Fibroblast of the aortic adventitia (primary cell): Measurements from ENCODE around the gene PWWP2B. TPM values are rescaled to one million over a fixed set of nuclear protein-coding genes. Genes with fewer than 3 reads are reported as not detected.

Experiments
- DNase-seq: peaks from one replicate; pipeline ENCODE4 v3.0.0-alpha.2; 2010; ENCODE audit warnings: low read depth
- H3K4me3 ChIP-seq: 2 replicates; pipeline ENCODE4 v1.5.1; 2011; ENCODE audit warnings: low read depth, mild to moderate bottlenecking, control low read depth, low read length, moderate library complexity
- total RNA-seq: library from RNA; depleted of rRNA; stranded (reverse); fragments of >200 nt; gene quantifications from 2 replicates; pipeline ENCODE4 v1.2.3, GENCODE V29; 2012; ENCODE audit warnings: low replicate concordance
- TF ChIP-seq, protein P1 (sequence below): IDR thresholded peaks from 2 replicates; pipeline ENCODE4 v1.5.1; 2011; ENCODE audit warnings: mild to moderate bottlenecking, low read length, control low read depth, inconsistent platforms; ENCODE audit not compliant: insufficient read depth

PWWP2B gene
- total RNA-seq, 1 donor, result 7.2 TPM

DNA sequence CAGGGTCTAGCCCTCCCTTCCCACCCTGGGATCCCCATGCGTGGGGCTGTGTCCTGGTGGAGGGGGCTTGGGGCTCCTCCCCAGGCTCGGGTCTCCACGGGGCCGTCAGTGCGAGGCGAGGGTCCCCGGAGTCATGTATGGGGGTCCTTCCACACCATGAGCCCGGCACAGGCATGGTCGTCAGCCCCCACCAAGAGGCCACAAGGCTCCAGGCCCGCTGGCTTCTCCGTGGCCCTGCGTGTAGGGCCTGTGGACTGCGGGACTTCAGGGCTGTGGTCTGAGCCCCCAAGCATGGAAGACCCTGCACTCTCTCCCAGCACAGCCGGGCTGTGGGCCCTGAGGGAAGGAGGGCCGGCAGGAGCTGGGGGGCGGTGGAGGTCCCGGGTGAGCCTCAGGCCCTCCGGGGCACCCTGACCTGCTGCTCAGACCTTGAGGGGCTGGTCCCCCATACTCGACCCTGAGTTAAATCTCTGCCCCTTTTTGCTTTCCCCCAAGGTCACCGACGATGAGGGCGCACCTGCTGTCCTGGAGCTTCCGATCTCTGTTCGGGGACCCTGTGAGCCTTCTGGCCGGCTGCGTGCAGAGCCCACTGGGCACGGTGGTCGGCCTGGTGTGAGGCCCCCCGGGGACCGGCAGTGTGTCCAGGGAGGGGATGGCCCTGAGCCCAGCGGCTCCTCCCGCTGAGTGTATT lies 19.7 kb downstream of the PWWP2B start:
- DNase-seq, result no peak
- no peak overlapping the region for H3K4me3 ChIP-seq
- TF ChIP-seq, protein P1, sequence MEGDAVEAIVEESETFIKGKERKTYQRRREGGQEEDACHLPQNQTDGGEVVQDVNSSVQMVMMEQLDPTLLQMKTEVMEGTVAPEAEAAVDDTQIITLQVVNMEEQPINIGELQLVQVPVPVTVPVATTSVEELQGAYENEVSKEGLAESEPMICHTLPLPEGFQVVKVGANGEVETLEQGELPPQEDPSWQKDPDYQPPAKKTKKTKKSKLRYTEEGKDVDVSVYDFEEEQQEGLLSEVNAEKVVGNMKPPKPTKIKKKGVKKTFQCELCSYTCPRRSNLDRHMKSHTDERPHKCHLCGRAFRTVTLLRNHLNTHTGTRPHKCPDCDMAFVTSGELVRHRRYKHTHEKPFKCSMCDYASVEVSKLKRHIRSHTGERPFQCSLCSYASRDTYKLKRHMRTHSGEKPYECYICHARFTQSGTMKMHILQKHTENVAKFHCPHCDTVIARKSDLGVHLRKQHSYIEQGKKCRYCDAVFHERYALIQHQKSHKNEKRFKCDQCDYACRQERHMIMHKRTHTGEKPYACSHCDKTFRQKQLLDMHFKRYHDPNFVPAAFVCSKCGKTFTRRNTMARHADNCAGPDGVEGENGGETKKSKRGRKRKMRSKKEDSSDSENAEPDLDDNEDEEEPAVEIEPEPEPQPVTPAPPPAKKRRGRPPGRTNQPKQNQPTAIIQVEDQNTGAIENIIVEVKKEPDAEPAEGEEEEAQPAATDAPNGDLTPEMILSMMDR, result no peak

DNA sequence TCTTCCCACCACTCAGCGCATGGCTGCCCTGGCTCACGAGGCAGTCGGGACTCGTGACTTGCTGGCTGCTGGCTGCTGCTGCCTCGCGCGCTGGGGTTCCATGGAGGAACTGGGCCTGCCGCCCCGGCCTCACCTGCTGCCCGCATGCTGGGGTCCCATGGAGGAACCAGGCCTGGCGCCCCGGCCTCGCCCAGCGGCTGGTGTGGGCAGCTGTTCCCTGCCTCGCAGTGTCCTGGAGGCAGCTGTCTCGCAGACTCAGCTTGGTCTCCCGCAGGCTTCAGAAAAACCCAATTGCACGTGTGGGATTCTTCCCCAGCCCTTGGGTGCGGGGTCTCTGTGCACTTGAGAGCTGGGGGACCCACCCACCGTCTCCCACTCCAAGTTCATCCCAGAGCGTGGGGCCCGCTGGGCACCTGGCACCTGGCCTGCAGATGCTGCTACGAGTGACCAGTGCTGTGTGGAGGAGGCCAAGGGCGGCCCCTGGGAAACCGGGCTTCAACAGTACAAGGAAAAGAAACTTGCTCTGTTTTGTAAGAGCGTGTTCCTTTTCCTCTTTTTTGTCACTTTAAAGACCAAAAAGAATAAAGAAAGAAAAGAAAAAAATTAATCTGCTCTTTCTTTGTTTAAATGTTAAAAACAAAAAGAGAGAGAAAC lies 20.4 kb downstream of the PWWP2B start:
- H3K4me3 ChIP-seq, result no peak overlapping the region
- no peak for DNase-seq
- TF ChIP-seq, protein P1, result no peak

DNA sequence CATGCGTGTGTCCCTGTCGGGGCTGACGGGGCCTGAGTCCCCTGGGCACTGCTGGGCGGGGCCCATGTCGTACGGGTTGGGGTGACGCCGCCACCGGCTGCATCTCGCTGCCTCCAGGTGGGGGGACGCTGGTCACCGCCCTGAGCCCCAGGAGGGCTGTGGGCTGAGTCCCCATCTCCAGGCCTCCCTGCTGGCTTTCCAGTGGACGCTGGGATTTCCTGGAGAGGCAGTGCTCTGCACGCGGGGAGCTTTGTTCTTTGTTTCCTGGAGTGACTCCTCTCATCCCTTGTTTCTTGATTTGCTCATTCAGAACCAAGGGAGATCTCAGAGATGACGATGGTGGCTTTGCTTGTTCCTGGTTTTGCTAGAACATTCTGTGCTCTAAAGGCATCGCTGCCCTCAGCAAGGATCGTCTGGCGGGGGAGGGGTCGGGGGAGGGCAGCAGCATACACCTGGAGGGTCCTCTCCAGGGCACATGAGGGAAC lies 21.0 kb downstream of the PWWP2B start:
- no peak for DNase-seq
- H3K4me3 ChIP-seq, result no peak overlapping the region
- TF ChIP-seq, protein P1, result no peak

DNA sequence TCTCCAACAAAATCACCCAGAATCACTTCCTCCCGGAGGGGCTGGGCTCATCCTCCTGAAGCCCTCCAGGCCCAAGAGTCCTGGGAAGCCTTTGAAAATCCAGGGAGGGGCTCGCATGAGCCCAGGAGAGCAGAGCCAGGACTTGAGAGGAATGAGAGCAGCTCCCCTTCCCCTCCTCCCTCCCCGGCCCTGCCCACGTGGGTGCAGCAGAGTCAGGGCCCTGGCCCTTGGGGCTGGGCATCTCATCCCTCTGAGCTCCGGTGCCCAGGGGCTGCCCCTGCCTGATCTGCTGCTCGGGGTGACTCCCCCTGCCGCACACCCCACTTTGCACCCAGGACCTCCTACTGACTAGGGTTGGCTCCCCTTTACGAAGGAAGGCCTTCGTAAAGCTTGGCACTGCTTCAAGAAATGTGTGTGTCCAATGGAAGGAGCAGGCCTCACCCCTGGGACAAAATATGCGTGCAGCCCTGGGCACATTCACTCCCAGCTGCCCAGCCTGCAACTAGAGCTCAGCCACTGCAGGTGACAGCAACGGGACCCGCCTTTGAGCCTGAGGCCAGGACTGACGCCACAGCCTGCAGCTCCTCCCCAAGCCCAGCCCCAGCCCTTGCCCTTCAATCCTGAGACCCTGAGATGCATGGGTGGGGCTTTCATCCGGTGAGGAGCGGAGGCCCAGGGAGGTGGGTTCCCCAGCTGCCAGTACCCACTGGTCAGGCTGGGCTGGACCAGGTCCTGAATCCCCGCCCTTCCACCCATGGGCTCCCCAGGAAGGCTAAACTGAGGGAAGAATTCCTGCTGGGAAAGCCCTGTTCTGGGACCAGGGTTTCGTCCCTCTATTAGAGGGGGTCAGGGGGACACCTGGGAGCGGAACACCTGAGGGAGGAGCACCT lies 21.8 kb downstream of the PWWP2B start:
- peak; percentile 7 for DNase-seq
- H3K4me3 ChIP-seq, result no peak overlapping the region
- TF ChIP-seq, protein P1, result no peak

DNA sequence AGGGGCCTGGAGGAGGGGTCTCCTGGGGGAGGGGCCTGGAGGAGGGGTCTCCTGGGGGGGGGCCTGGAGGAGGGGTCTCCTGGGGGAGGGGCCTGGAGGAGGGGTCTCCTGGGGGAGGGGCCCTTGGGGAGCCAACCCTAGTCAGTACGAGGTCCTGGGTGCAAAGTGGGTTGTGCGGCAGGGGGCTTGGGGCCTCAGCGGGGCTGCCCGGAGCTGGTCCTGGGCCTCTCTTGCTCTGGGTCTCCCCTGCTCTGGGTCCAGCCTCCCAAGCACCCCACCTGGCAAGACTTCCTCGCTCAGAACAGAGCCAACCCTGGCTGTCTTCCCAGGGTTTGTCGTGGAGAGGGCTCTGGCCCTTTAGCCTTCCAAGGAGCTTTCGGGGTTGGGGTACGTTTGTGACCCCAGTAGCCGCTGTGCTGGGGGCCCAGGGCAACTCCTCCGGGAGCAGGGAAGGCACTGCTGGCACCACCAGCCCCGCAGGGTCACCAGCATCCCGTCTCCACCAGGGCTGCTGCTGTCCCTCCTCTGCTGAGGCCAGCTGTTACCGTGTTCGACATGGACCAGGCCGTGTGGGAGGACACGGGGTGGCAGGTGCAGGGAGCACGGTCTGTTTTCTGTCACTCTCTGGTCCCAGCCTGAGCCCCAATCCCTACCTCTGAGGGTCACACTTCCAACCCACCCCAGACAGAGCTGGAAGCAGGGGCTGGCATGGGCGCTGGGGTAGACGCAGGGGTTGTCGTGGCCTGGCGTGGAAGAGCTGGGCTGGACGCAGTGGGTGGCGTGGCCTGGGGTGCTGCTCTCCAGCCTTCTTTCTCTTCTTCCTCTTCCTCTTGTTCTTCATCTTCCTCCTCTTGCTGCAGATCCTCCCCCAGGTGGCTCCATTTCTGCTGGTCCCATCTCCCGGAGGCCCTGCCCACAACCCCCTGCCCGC lies 22.8 kb downstream of the PWWP2B start:
- no peak for DNase-seq
- TF ChIP-seq, protein P1, result no peak
- no peak overlapping the region for H3K4me3 ChIP-seq
